Nephron (organoid): ENCODE measurements around the gene P2RX3.

Source experiments
- H3K27ac Mint-ChIP-seq, 3 experiments: 2 replicates each; pipeline ENCODE4 v1.8.0; 2020; ENCODE audit warnings: mixed read lengths in 3 of 3, mild to moderate bottlenecking in 2 of 3, moderate library complexity in 1 of 3
- H3K27me3 Mint-ChIP-seq: 2 replicates; pipeline ENCODE4 v1.8.0; 2021; ENCODE audit warnings: low read depth, mild to moderate bottlenecking, moderate library complexity, mixed read lengths
- H3K36me3 Mint-ChIP-seq: 2 replicates; pipeline ENCODE4 v1.8.0; 2020; ENCODE audit warnings: low read depth, mixed read lengths
- H3K4me1 Mint-ChIP-seq: 2 replicates; pipeline ENCODE4 v1.8.0; 2020; ENCODE audit warnings: mixed read lengths
- H3K4me3 Mint-ChIP-seq, 3 experiments: 2 replicates each; pipeline ENCODE4 v1.8.0; 2020; ENCODE audit warnings: mild to moderate bottlenecking in 3 of 3, mixed read lengths in 3 of 3, moderate library complexity in 2 of 3
- H3K9me3 Mint-ChIP-seq: 2 replicates; pipeline ENCODE4 v1.8.0; 2020; ENCODE audit warnings: mixed read lengths
- TF ChIP-seq, protein P1 (sequence below), 3 experiments: fragments of 200-600 bp; sonication (generic); IDR thresholded peaks; one replicate each; pipeline ENCODE4 v1.5.0; 2021; ENCODE audit warnings: antibody characterized with exemption in 3 of 3; ENCODE audit not compliant: unreplicated experiment in 3 of 3

Gene P2RX3

DNA sequence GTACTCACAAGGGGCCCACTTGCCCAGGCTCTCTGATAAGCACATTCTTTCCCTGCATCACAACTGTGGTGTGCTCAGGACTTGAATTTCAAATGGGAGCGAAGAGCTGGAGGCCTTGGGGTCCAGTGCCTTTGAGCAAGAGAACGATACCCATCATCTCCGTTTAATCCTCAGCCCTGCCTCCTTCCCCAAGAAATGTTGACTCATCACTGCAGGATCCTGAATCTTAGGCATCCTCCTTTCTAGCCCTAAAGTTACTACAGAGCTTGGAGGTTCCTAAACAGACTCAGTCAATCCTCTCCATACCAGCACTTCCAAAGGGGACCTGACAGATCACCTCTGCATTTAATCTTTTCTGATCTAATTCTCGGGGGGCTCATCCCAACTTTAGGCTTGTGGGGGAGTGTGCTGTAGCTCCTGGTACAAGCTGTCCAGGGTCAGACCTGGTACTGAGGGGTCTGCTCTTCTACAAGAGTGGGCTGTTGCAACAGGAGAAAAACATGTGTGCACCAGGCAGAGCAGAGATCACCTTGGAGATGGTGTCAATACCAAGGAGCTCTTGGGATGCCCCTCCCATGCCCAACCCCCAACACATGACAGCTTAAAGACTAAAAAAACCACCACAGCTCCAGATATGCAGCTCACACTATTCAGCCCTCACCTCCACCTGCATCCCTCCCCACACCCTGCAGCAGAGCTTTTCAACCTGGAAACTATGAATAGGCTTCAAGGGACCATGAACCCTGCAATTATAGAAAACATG is 56.2 kb downstream of the P2RX3 start:
- H3K36me3 Mint-ChIP-seq, result no peaks in the 10 kb centered on the region
- TF ChIP-seq, protein P1, sequence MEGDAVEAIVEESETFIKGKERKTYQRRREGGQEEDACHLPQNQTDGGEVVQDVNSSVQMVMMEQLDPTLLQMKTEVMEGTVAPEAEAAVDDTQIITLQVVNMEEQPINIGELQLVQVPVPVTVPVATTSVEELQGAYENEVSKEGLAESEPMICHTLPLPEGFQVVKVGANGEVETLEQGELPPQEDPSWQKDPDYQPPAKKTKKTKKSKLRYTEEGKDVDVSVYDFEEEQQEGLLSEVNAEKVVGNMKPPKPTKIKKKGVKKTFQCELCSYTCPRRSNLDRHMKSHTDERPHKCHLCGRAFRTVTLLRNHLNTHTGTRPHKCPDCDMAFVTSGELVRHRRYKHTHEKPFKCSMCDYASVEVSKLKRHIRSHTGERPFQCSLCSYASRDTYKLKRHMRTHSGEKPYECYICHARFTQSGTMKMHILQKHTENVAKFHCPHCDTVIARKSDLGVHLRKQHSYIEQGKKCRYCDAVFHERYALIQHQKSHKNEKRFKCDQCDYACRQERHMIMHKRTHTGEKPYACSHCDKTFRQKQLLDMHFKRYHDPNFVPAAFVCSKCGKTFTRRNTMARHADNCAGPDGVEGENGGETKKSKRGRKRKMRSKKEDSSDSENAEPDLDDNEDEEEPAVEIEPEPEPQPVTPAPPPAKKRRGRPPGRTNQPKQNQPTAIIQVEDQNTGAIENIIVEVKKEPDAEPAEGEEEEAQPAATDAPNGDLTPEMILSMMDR (IDR thresholded peaks at IDR 0.05; ENCODE audit: unreplicated experiment in 3 of 3), result no peak
- H3K27ac Mint-ChIP-seq, result no peak overlapping the region
- no peaks in the 10 kb centered on the region for H3K9me3 Mint-ChIP-seq
- peaks cover 16% of the 10 kb centered on the region for H3K27me3 Mint-ChIP-seq
- H3K4me3 Mint-ChIP-seq, result no peak overlapping the region
- H3K4me1 Mint-ChIP-seq, result no peaks in the 10 kb centered on the region

DNA sequence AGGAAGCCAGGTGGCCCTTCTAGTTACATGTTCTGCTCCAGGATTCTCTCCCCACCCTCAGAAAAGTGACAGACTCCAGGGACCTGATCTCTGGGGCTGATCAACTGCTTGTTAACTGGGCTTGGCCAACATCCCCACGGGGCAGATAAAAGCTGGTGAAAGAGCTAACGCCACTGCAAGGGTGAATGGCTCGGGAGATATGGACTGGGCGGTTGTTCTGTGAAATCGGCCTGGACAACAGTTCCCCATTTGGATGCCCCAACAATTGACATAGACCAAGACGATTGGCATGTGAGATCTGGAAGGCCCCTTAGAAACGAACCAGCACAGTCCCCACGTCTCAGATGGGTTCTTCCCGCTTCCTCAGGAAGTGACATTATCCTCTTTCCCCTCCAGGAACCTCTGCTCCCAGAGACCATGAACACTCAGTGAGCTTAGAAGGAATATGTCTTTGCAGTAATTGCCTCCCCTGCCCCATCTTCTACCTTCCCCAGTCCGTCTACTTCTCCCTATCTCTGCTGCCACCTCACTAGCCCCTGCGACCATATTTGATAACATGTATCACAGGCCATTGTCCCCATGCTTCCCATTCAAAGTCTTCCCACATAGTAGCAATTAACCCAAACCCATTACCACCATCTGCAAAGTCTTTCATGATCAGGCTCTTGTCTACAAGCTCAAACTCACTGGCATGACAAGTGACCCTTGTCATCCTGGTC is 57.9 kb downstream of the P2RX3 start:
- H3K27ac Mint-ChIP-seq, result no peak overlapping the region
- TF ChIP-seq, protein P1 (IDR thresholded peaks at IDR 0.05; ENCODE audit: unreplicated experiment in 3 of 3), result no peak
- H3K27me3 Mint-ChIP-seq, result peaks cover 14% of the 10 kb centered on the region
- no peaks in the 10 kb centered on the region for H3K36me3 Mint-ChIP-seq
- no peaks in the 10 kb centered on the region for H3K9me3 Mint-ChIP-seq
- no peak overlapping the region for H3K4me3 Mint-ChIP-seq
- H3K4me1 Mint-ChIP-seq, result no peaks in the 10 kb centered on the region

DNA sequence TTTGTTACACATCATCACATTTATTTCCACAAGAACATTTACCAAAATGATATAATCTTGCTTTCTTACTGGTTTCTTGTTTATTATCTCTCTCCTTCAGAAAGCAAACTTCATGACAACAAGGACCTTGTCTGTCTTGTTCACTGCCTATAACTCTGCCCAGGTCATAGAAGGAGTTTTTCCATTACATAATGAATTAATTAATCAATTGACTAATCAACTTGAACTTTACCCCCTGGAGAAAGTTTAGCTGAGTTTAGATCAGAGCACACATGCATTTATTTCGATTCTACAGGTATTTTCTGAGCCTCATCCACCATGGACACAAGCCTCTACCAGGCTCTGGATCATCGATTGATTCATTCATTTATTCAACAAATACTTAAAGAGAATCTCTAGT is 58.6 kb downstream of the P2RX3 start:
- Mint-ChIP-seq H3K36me3 (no peaks in the 10 kb centered on the region), H3K4me3 (no peak overlapping the region), H3K27ac (no peak overlapping the region), H3K27me3 (peaks cover 18% of the 10 kb centered on the region), H3K9me3 (no peaks in the 10 kb centered on the region), H3K4me1 (no peaks in the 10 kb centered on the region)
- TF ChIP-seq, protein P1 (IDR thresholded peaks at IDR 0.05; ENCODE audit: unreplicated experiment in 3 of 3), result no peak

DNA sequence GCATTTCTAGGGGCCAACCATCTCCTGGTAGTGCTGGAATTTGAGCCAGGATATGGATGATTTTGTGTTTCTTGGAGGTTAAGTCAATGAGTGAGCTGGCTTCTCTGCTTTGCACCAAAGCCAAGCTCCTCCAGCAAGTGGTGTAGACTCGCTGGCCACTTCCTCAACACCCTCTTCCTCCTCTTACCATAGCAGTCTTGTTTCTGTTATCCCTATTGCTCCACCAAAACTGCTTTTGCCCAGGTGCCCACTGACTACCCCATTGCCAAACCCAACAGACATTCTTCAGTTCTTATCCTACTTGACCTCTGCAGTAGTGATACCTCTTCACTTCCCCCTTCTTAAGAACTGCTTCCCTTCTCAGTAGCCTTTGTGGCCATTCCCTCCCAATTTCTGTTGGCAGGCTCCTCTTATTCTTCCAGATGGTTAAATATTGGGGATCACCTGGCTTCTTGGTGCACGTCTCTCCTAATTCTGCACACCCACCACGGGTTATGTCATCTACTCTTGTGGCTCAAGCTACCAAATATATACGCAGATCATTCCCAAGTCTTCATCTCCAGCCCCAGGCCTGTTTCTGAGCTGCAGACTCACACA is 59.3 kb downstream of the P2RX3 start:
- TF ChIP-seq, protein P1 (IDR thresholded peaks at IDR 0.05; ENCODE audit: unreplicated experiment in 3 of 3), result no peak
- Mint-ChIP-seq H3K4me1 (no peaks in the 10 kb centered on the region), H3K27ac (no peak overlapping the region), H3K36me3 (no peaks in the 10 kb centered on the region), H3K4me3 (no peak overlapping the region), H3K9me3 (no peaks in the 10 kb centered on the region), H3K27me3 (peaks cover 15% of the 10 kb centered on the region)

DNA sequence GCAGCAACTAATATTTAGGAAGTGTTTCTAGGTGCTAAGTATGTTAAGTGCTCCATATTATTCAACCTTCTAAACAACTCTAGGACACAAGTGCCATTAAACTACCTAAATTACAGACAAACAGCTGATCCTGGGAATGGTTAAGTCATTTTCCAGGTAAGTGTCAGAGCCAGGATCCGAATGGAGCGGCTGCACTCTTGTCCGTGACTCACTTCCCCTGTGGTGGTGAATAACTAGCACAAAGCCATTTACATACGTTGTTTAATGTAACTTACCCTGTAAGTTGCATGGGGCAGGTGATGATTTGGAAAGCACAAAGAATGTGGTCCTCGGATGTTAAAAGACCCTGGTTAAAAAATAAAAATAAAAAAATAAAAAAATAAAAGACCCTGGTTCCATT is 61.1 kb downstream of the P2RX3 start:
- H3K36me3 Mint-ChIP-seq, result no peaks in the 10 kb centered on the region
- H3K9me3 Mint-ChIP-seq, result no peaks in the 10 kb centered on the region
- peaks cover 9% of the 10 kb centered on the region for H3K27me3 Mint-ChIP-seq
- H3K27ac Mint-ChIP-seq, result no peak overlapping the region
- no peaks in the 10 kb centered on the region for H3K4me1 Mint-ChIP-seq
- TF ChIP-seq, protein P1 (IDR thresholded peaks at IDR 0.05; ENCODE audit: unreplicated experiment in 3 of 3), result no peak
- H3K4me3 Mint-ChIP-seq, result no peak overlapping the region
